PC-3 (cell line): ENCODE data around the gene SCN10A. TPM values are rescaled to one million over a fixed set of nuclear protein-coding genes. Genes with fewer than 3 reads are reported as not detected.

Source experiments
- ATAC-seq: fragments of 200-7000 bp; cut with Tn5 transposase; 2 replicates; pipeline ENCODE4 v1.9.1; 2020; ENCODE audit warnings: mild to moderate bottlenecking, moderate library complexity
- BruUV-seq: library from RNA; stranded (reverse); fragments of 400-500 nt; replicated peaks from 2 replicates; lab custom pipeline; 2021; lab: Mats Ljungman, UMichigan
- CTCF ChIA-PET: fragments of 300-600 bp; sonication (Branson Sonifier 250); formaldehyde crosslinking; loops from one replicate; lab custom pipeline; 2022; ENCODE audit warnings: antibody characterized with exemption; lab: Charles Lee
- POLR2A ChIA-PET: fragments of 300-600 bp; sonication (Branson Sonifier 250); formaldehyde crosslinking; loops from one replicate; lab custom pipeline; 2022; ENCODE audit warnings: antibody characterized with exemption; ENCODE audit not compliant: unreplicated experiment; lab: Charles Lee
- DNase-seq: peaks from one replicate; pipeline ENCODE4 v3.0.0-alpha.2; 2015
- H2AFZ ChIP-seq: fragments of 300-600 bp; sonication (generic); 2 replicates; pipeline ENCODE4 v1.6.0; 2016; ENCODE audit warnings: antibody characterized with exemption, low read length
- H3F3A ChIP-seq: fragments of 300-600 bp; sonication (generic); one replicate; pipeline ENCODE4 v1.6.0; 2017; ENCODE audit warnings: antibody characterized with exemption, low read length, control low read depth, mild to moderate bottlenecking; ENCODE audit not compliant: unreplicated experiment
- H3K27ac ChIP-seq: fragments of 300-600 bp; sonication (generic); 2 replicates; pipeline ENCODE4 v1.5.1; 2016; ENCODE audit warnings: mild to moderate bottlenecking, low read length
- H3K27me3 ChIP-seq: fragments of 300-600 bp; sonication (generic); 2 replicates; pipeline ENCODE4 v1.6.1; 2016; ENCODE audit warnings: low read length, mixed read lengths
- H3K36me3 ChIP-seq: fragments of 300-600 bp; sonication (generic); 2 replicates; pipeline ENCODE4 v1.6.1; 2016; ENCODE audit warnings: low read depth, mixed run types, low read length, mixed read lengths
- H3K4me1 ChIP-seq: fragments of 300-600 bp; sonication (generic); 2 replicates; pipeline ENCODE4 v1.5.1; 2016; ENCODE audit warnings: low read length; ENCODE audit not compliant: insufficient read depth
- H3K4me2 ChIP-seq: fragments of 300-600 bp; sonication (generic); 2 replicates; pipeline ENCODE4 v1.6.0; 2016; ENCODE audit warnings: low read length
- H3K4me3 ChIP-seq: fragments of 300-600 bp; sonication (generic); 2 replicates; pipeline ENCODE4 v1.5.1; 2016; ENCODE audit warnings: mild to moderate bottlenecking, low read length, mixed read lengths
- H3K79me2 ChIP-seq: fragments of 300-600 bp; sonication (generic); 2 replicates; pipeline ENCODE4 v1.6.1; 2017; ENCODE audit warnings: low read length, mixed read lengths
- H3K9ac ChIP-seq: fragments of 300-600 bp; sonication (generic); 2 replicates; pipeline ENCODE4 v1.6.0; 2016; ENCODE audit warnings: mild to moderate bottlenecking, low read length
- H3K9me2 ChIP-seq: fragments of 300-600 bp; sonication (generic); replicated peaks from 2 replicates; pipeline ENCODE4 v1.6.1; 2016; ENCODE audit warnings: mixed run types, low read length, mixed read lengths
- H3K9me3 ChIP-seq: fragments of 300-600 bp; sonication (generic); 2 replicates; pipeline ENCODE4 v1.6.1; 2016; ENCODE audit warnings: low read length, mixed read lengths
- H4K20me1 ChIP-seq: fragments of 300-600 bp; sonication (generic); 2 replicates; pipeline ENCODE4 v1.6.1; 2016; ENCODE audit warnings: low read length, mixed read lengths
- EZH2 ChIP-seq: fragments of 300-600 bp; sonication (generic); IDR thresholded peaks from one replicate; pipeline ENCODE4 v1.6.1; 2017; ENCODE audit warnings: antibody characterized with exemption, mild to moderate bottlenecking, low read length; ENCODE audit not compliant: unreplicated experiment
- EZH2phosphoT487 ChIP-seq: fragments of 300-600 bp; sonication (generic); IDR thresholded peaks from 2 replicates; pipeline ENCODE4 v1.6.1; 2018; ENCODE audit warnings: mild to moderate bottlenecking, antibody characterized with exemption, low read length, borderline replicate concordance
- intact Hi-C: fragments of 100-400 bp; cut with micrococcal nuclease; formaldehyde crosslinking; loops from 2 replicates; pipeline ENCODE4 v1.9.0; 2023
- total RNA-seq: library from RNA; depleted of rRNA; stranded (reverse); fragments of >200 nt; gene quantifications from 2 replicates; pipeline ENCODE4 v1.2.3, GENCODE V29; 2014
- TF ChIP-seq, protein P1 (sequence below): fragments of 300-600 bp; sonication (generic); conservative IDR thresholded peaks from 2 replicates; pipeline ENCODE4 v1.5.1; 2017; ENCODE audit warnings: antibody characterized with exemption, low read depth, mild to moderate bottlenecking, low read length

The SCN10A gene
- total RNA-seq, 1 experiment from 2014 or later, result not detected

DNA sequence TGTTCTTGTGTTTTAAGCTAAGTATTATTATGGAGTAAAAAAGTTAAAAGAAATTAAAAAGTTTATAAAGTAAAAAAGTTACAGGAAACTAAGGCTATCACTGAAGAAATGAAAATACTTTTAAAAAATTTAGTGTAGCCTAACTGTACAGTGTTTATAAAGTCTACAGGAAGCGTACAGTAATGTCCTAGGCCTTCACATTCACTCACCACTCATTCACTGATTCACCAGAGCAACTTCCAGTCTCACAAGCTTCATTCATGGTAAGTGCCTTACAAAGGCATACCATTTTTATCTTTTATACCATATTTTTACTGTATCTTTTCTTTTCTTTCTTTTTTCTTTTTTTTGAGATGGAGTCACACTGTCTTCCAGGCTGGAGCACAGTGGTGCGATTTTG is 125.8 kb downstream of the SCN10A start:
- H3K4me3 ChIP-seq, result no peak overlapping the region

GRCh38 chr3:38689774-38690173 is 126.2 kb downstream of the SCN10A start:
- no peaks in the 10 kb centered on the region for H4K20me1 ChIP-seq
- H3K4me2 ChIP-seq, result no peak overlapping the region
- POLR2A ChIA-PET, result no interaction called here
- no peaks in the 10 kb centered on the region for H3K9me3 ChIP-seq
- H3K79me2 ChIP-seq, result no peaks in the 10 kb centered on the region
- TF ChIP-seq EZH2 (no peak), EZH2phosphoT487 (no peak)
- TF ChIP-seq, protein P1, sequence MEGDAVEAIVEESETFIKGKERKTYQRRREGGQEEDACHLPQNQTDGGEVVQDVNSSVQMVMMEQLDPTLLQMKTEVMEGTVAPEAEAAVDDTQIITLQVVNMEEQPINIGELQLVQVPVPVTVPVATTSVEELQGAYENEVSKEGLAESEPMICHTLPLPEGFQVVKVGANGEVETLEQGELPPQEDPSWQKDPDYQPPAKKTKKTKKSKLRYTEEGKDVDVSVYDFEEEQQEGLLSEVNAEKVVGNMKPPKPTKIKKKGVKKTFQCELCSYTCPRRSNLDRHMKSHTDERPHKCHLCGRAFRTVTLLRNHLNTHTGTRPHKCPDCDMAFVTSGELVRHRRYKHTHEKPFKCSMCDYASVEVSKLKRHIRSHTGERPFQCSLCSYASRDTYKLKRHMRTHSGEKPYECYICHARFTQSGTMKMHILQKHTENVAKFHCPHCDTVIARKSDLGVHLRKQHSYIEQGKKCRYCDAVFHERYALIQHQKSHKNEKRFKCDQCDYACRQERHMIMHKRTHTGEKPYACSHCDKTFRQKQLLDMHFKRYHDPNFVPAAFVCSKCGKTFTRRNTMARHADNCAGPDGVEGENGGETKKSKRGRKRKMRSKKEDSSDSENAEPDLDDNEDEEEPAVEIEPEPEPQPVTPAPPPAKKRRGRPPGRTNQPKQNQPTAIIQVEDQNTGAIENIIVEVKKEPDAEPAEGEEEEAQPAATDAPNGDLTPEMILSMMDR, result no peak
- H3K9ac ChIP-seq, result no peak overlapping the region
- ATAC-seq (no peak), DNase-seq (no peak)
- no peaks in the 10 kb centered on the region for H3F3A ChIP-seq
- no peak overlapping the region for H2AFZ ChIP-seq
- H3K4me3 ChIP-seq, result no peak overlapping the region
- CTCF ChIA-PET, result no interaction called here
- intact Hi-C loops, result no loop called here
- peaks cover 52% of the 10 kb centered on the region for H3K27me3 ChIP-seq
- no peaks in the 10 kb centered on the region for H3K4me1 ChIP-seq
- no TSS peak for BruUV-seq
- H3K9me2 ChIP-seq, result no peaks in the 10 kb centered on the region
- no peaks in the 10 kb centered on the region for H3K36me3 ChIP-seq
- no peak overlapping the region for H3K27ac ChIP-seq

More for the DNA sequence above, 125.8 kb downstream of the SCN10A start:
- Histone ChIP-seq H2AFZ (no peak overlapping the region), H4K20me1 (no peaks in the 10 kb centered on the region), H3K27ac (no peak overlapping the region), H3K9me3 (no peaks in the 10 kb centered on the region), H3K9ac (no peak overlapping the region), H3F3A (no peaks in the 10 kb centered on the region), H3K79me2 (no peaks in the 10 kb centered on the region), H3K9me2 (no peaks in the 10 kb centered on the region), H3K36me3 (no peaks in the 10 kb centered on the region), H3K4me1 (no peaks in the 10 kb centered on the region), H3K4me2 (no peak overlapping the region), H3K27me3 (peaks cover 53% of the 10 kb centered on the region)
- TF ChIP-seq EZH2phosphoT487 (no peak), EZH2 (no peak)
- TF ChIP-seq, protein P1, result no peak
- DNase-seq (no peak), ATAC-seq (no peak)
- ChIA-PET POLR2A (no interaction called here), CTCF (no interaction called here)
- intact Hi-C loops, result no loop called here
- no TSS peak for BruUV-seq

DNA sequence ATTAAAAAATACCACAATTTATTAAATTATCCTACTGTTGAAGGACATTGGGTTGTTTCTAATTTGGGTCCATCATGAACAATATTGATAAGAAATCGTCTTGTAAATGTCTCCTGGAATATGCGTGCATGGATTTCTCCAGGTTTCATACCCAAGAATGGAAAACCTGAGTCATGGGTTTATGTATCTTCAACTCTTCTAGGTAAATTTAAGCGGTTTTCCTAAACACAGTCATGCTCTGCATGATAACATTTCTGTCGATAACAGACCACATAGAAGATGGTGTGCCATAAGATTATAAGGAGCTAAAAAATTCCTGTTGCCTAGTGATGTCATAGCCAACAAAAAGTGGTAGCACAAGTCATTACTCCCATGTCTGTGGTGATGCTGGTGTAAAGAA is 126.7 kb downstream of the SCN10A start:
- DNase-seq, result no peak
- Histone ChIP-seq H3K4me1 (no peaks in the 10 kb centered on the region), H3K27me3 (peaks cover 52% of the 10 kb centered on the region), H3K4me2 (no peak overlapping the region), H3F3A (no peaks in the 10 kb centered on the region), H3K9me2 (no peaks in the 10 kb centered on the region), H3K9ac (no peak overlapping the region), H3K27ac (no peak overlapping the region), H3K36me3 (no peaks in the 10 kb centered on the region), H3K9me3 (no peaks in the 10 kb centered on the region), H3K79me2 (no peaks in the 10 kb centered on the region), H3K4me3 (no peak overlapping the region), H4K20me1 (no peaks in the 10 kb centered on the region), H2AFZ (no peak overlapping the region)
- intact Hi-C loops, result no loop called here
- POLR2A ChIA-PET, result no interaction called here
- TF ChIP-seq EZH2, result no peak
- no peak for TF ChIP-seq EZH2phosphoT487
- TF ChIP-seq, protein P1, result no peak
- CTCF ChIA-PET, result no interaction called here
- no TSS peak for BruUV-seq
- no peak for ATAC-seq
